Epithelial cell of alveolus of lung (primary cell): ENCODE results near the gene RUNDC1. TPM values are rescaled to one million over a fixed set of nuclear protein-coding genes. Genes with fewer than 3 reads are reported as not detected.

Experiments used
- total RNA-seq: library from RNA; depleted of rRNA; stranded (reverse); fragments of >200 nt; gene quantifications from 2 replicates; pipeline ENCODE4 v1.2.1, GENCODE V29; 2015

Gene RUNDC1
- 7.9 and 9.5 TPM in 2 replicates for total RNA-seq

DNA sequence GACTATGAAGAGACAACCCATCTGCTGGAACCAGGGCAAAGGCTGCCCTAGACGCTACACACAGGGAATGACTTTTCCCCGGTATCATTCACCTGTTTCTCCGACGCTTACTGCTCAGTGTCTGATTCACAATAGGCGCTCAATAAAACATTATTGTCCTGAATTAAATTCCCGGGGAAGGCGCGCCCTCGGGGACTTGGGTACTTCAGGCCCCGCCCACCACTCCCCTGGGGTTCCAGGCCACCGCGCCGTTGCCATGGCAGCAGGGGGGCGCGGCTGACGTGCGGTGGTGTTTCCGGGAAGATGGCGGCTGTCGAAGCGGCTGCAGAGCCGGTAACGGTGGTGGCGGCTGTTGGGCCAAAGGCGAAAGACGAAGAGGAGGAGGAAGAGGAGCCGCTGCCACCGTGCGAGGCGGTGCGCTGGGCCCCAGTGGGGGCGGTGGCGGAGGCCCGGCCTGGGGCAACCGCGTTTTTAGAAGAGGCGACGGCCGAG lies at the start of gene RUNDC1:
Gene RUNDC1 (plus strand): TSS at position 292 of the 492 bp plus-strand sequence. CDS start 12 bp downstream, at position 304.

GRCh38 chr17:42964161-42964932 lies 16.0 kb upstream of the RUNDC1 start, which contains the start of gene AARSD1:
AARSD1 (minus strand) TSS chr17:42964454; CDS start chr17:42964440, 14 bp downstream.

GRCh38 chr17:42979511-42980273 lies 673 bp upstream of the RUNDC1 start, which contains the start of gene PTGES3L:
PTGES3L (minus strand) TSS chr17:42980080; CDS start chr17:42980053, 27 bp downstream.

GRCh38 chr17:42997984-42998938 lies 17.9 kb downstream of the RUNDC1 start, which contains the start of gene RPL27:
RPL27 (plus strand) TSS chr17:42998419; CDS start chr17:42998751, 332 bp downstream.

DNA sequence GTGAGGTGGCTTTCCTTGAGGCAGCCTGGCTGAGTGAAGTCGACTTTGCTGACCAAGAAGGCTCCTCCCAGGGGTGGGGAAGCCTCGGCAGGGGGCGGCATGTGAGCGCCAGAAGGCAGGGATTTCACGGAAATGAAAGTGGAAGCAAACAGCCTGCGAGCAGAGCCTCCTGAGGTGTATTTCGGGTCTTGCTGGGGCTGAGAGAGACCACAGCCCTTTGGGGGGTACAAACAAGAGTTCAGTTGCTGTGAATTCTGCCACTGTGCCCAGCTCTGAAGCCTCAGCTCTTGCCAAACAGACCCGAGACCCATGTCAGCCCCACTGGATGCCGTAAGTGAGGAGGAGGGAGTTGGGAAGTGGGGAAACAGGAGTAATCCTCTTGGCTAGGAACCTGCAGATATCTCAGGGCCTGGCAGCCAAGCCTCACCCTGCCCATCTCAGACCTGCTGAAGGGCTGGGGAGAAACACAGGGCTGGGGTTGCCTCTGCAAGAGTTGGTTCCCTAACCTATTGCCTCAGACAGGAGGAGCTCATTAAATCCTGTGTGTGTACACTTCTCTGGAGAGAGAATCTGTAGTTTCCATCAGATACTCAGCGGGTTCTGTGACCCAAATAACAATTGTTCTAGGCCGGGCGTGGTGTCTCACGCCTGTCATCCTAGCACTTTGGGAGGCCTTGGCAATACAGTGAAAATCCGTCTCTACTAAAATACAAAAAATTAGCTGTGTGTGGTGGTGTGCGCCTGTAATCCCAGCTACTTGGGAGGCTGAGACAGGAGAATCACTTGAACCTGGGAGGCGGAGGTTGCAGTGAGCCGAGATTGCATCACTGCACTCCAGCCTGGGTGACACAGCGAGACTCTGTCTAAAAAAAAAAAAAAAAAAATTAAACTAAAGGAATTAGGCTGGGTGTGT lies 26.5 kb downstream of the RUNDC1 start, which contains the start of gene IFI35:
Gene IFI35 (plus strand): TSS at position 146 of the 913 bp plus-strand sequence. CDS start 164 bp downstream, at position 310.

GRCh38 chr17:43021741-43022512 lies 41.6 kb downstream of the RUNDC1 start, which contains the start of gene VAT1:
VAT1 (minus strand) TSS chr17:43022385; CDS start chr17:43022322, 63 bp downstream.

DNA sequence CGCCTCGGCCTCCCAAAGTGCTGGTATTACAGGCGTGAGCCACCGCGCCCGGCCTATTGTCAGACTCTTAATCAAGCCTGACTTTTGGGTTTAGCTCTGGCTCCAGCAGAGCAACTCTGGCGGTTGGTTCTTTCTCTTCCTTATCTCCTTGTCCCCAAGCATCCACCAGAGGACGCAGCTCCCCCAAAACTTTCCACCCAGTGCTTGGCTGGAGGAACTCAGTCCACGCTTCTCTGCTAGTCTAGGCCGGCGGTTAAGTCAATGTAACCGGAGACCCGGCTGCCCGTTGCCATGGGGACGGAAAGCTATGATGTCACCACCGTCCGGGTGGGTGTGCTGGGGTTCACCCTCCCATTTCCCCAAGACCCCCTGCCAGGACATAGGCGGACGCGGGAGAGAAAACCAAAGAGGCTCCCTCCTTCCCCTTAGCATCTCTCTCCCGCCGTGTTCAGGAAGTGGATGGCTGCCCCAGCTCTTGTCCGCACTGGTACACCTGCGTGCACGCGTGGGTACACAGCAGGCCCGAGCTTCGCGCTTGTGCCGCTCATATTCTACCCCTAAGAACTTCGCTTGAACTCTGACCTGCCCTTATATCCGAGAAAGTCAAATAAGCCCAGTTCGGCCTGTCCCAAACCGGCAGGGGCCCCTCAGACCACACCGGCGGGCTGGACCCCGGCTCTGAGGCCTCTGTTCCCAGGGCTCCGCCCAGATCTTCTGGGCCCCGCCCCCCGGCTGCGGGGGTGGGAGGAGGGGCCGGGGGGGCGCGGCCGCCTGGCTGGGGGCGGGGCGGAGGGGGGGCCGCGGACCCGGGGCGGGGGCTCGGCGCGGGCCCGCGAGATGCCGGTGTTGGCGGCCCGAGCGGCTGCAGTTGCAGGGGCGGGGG lies 44.3 kb downstream of the RUNDC1 start, which contains the start of gene RND2:
Gene RND2 (plus strand): TSS at position 825 of the 883 bp plus-strand sequence. CDS start 117 bp downstream, outside the sequence.

Other genes with a start within 250 kb of the RUNDC1 start
- gene EZH1, start 235.5 kb upstream of the RUNDC1 start, total RNA-seq = 5.3 and 8.7 TPM in 2 replicates
- gene RAMP2, start 219.3 kb upstream of the RUNDC1 start, total RNA-seq = 0.78 TPM in 1 of 2 replicates, not detected in the other
- 89.2 and 114 TPM in 2 replicates for gene VPS25, start 207.1 kb upstream of the RUNDC1 start, total RNA-seq
- 0.32 and 0.39 TPM in 2 replicates for gene WNK4, start 200.0 kb upstream of the RUNDC1 start, total RNA-seq
- 66.1 and 67.1 TPM in 2 replicates for gene COA3, start 181.9 kb upstream of the RUNDC1 start, total RNA-seq
- gene CNTD1, start 181.7 kb upstream of the RUNDC1 start, total RNA-seq = not detected in 2 replicates
- 69.4 and 110 TPM in 2 replicates for gene BECN1, start 156.3 kb upstream of the RUNDC1 start, total RNA-seq
- gene PSME3, start 147.2 kb upstream of the RUNDC1 start, total RNA-seq = 57.6 and 88.3 TPM in 2 replicates
- gene AOC2, start 136.0 kb upstream of the RUNDC1 start, total RNA-seq = 0.26 and 0.72 TPM in 2 replicates
- gene AOC3, start 129.4 kb upstream of the RUNDC1 start, total RNA-seq = 0.13 and 1.5 TPM in 2 replicates
- not detected in 2 replicates for gene G6PC1, start 79.8 kb upstream of the RUNDC1 start, total RNA-seq
- 22.0 and 28.8 TPM in 2 replicates for gene AARSD1, start 16.1 kb upstream of the RUNDC1 start, total RNA-seq
- 0.52 TPM in 1 of 2 replicates, not detected in the other for gene PTGES3L, start 485 bp upstream of the RUNDC1 start, total RNA-seq
- 1,977 and 2,082 TPM in 2 replicates for gene RPL27, start 17.9 kb downstream of the RUNDC1 start, total RNA-seq
- gene IFI35, start 26.2 kb downstream of the RUNDC1 start, total RNA-seq = 15.1 and 42.8 TPM in 2 replicates
- gene VAT1, start 41.8 kb downstream of the RUNDC1 start, total RNA-seq = 87.4 and 267 TPM in 2 replicates
- 0.65 and 0.80 TPM in 2 replicates for gene RND2, start 44.7 kb downstream of the RUNDC1 start, total RNA-seq
- 8.0 and 12.9 TPM in 2 replicates for gene BRCA1, start 144.8 kb downstream of the RUNDC1 start, total RNA-seq
- gene NBR1, start 190.6 kb downstream of the RUNDC1 start, total RNA-seq = 58.8 and 106 TPM in 2 replicates
- 2.8 and 5.6 TPM in 2 replicates for gene TMEM106A, start 231.3 kb downstream of the RUNDC1 start, total RNA-seq
- gene CCDC200, start 248.1 kb downstream of the RUNDC1 start, total RNA-seq = not detected in 2 replicates